ENCODE measurements around the gene MKRN3.
"Not testable (repeated sequence)": the region's sequence is repeated elsewhere in the genome, so short reads cannot be mapped to it uniquely, and the experiment has no call there.

Gene MKRN3

DNA sequence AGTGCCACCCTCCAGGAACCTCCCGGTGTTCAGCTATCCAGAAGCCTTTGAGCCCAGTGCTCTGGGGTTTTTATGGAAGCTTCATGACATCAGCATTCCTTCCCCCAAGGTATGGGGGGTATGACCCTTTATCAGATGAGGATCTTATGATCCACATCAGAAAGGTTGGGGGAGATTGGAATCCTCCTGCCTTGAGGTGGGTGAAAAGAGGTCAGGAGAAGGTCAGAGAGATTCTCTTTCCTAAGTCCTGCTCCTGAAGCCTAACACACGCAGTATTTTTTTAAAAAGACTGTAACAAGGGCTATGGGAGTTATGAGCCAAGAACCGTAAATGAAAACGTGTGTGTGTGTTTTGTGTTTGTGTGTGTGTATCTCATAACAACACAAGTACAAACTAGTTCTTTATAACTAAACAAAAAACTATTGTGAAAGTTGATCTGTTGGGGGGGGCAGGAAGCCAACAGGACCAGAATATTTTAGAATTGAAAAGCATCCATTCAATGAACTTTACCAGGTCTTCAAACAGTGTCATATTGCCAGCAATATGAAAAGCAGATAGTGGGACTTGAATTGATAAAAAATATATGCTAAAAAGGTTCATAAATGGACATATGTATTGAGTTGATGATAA, 13.2 kb downstream of the MKRN3 start:
- FAIRE-seq (no peak), DNase-seq (ENCODE audit: insufficient read length, low spot score) (no peak)
- TF ChIP-seq, protein P1, sequence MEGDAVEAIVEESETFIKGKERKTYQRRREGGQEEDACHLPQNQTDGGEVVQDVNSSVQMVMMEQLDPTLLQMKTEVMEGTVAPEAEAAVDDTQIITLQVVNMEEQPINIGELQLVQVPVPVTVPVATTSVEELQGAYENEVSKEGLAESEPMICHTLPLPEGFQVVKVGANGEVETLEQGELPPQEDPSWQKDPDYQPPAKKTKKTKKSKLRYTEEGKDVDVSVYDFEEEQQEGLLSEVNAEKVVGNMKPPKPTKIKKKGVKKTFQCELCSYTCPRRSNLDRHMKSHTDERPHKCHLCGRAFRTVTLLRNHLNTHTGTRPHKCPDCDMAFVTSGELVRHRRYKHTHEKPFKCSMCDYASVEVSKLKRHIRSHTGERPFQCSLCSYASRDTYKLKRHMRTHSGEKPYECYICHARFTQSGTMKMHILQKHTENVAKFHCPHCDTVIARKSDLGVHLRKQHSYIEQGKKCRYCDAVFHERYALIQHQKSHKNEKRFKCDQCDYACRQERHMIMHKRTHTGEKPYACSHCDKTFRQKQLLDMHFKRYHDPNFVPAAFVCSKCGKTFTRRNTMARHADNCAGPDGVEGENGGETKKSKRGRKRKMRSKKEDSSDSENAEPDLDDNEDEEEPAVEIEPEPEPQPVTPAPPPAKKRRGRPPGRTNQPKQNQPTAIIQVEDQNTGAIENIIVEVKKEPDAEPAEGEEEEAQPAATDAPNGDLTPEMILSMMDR (IDR thresholded peaks at IDR 0.05; ENCODE audit: insufficient read depth, missing control alignments), result no peak

DNA sequence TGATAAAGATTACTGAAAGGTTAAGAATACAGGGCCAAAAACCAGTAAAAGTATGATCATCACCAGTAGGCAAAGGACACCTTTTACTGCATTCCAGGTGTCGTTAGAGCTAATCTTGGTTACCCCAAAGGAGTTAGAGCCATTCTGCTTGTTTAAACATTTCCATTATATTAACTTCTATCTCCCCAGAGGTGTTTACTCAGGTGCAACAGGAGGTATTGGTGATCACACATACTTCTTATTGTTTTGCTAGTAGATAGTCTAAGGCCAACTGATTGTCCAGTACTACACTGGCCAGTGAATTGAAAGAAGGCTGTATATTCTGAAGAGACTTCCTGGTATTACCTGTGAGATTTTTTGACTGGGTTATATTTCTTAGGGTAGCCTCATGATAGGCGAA, 22.8 kb downstream of the MKRN3 start:
- FAIRE-seq, result no peak
- DNase-seq (ENCODE audit: insufficient read length, low spot score), result no peak
- TF ChIP-seq, protein P1 (IDR thresholded peaks at IDR 0.05; ENCODE audit: insufficient read depth, missing control alignments), result no peak

DNA sequence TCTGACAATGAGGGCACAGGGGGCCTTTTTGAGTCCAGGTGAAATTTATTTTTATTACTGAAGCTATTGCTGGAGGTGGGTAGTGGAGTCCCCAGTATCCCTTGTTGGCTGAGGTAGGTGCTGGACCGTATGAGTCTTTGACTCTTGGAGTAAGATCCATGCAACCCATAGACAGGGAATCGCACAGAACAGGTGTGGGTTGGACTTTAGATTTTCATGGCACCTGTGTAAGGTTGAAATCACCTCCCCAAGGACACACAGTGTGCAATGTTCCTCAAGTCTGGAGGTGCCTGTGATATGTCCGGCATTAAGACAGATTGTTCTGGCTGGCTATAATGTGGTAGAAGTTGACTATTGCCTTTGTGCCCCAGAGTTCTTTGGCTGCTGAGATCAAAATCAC, 23.5 kb downstream of the MKRN3 start:
- FAIRE-seq (no peak), DNase-seq (ENCODE audit: insufficient read length, low spot score) (no peak)
- TF ChIP-seq, protein P1 (IDR thresholded peaks at IDR 0.05; ENCODE audit: insufficient read depth, missing control alignments), result no peak

DNA sequence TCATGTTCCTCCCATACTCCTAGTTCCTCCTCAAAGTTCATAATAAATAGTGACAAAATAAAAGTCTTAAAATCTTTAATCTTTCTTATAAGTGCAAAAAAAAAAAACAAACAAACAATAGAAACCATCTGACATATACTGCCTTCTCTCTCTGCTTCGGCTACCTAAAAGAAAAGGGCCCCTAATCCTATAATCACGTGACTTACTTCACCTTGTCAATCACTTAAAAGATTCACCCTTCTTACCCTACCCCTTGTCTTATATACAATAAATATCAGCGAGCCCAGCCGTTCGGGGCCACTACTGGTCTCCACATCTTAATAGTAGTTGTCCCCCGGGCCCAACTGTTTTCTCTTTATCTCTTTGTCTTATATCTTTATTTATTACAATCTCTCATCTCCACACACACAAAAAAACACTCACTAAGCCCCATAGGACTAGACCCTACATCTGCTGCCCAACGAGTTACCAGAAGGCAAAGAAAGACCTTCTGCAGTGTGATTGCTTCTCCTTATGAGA, 28.8 kb downstream of the MKRN3 start:
- FAIRE-seq, result no peak
- TF ChIP-seq, protein P1 (IDR thresholded peaks at IDR 0.05; ENCODE audit: insufficient read depth, missing control alignments), result no peak
- no peak for DNase-seq (ENCODE audit: insufficient read length, low spot score)

DNA sequence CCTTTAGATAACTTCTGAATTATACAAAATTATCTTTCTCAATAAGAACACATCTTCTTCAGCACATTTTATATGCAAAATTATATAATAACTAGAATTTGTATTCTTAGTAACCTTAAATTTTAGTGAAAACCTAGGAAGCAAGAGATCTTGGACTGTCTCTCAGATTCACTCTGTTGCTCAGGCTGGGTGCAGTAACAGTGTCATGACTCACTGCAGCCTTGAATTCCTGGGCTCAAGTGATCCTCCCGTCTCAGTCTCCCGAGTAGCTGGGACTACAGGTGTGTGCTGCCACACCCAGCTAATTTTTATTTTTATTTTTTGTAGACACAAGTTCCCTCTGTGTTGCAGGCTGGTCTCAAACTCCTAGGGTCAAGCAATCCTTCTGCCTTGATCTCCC, 29.9 kb downstream of the MKRN3 start:
- DNase-seq (ENCODE audit: insufficient read length, low spot score), result no peak
- TF ChIP-seq, protein P1 (IDR thresholded peaks at IDR 0.05; ENCODE audit: insufficient read depth, missing control alignments), result no peak
- no peak for FAIRE-seq

DNA sequence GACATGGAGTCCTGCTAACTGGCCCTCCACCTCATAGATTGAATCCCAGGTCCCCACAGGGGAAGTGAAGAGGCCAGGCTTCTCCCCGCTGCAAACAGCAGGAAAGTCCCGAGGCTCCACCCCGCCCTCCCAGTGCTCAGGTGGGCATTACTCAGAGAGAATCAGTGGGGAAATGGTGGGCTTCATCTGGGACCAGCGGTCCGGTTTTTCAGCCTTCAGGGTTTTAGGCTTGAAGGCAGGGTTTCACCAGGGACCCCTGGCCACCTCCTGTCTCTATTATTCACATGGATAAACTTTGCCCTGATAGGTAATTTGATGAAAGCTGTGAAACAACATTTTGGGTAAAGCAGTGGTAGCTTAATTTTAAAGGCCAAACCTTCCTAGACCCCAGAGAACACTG, 31.3 kb downstream of the MKRN3 start:
- no peak for DNase-seq (ENCODE audit: insufficient read length, low spot score)
- FAIRE-seq, result no peak

DNA sequence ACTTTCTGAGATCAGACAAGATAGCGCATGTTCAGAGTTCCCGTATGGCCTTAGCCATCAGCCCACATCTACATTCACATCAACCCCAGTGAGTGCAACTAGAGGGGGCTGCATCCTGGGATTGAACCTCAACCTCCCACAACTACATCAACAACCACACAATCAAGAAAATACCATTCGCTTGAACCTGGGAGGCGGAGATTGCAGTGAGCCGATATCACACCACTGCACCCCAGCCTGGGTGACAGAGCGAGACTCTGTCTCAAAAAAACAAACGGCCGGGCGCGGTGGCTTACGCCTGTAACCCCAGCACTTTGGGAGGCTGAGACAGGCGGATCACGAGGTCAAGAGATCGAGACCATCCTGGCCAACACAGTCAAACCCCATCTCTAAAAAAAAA, 31.8 kb downstream of the MKRN3 start:
- not testable (repeated sequence) for DNase-seq (ENCODE audit: insufficient read length, low spot score); FAIRE-seq

More for the DNA sequence above, 31.3 kb downstream of the MKRN3 start:
- TF ChIP-seq, protein P1 (IDR thresholded peaks at IDR 0.05; ENCODE audit: insufficient read depth, missing control alignments), result no peak

All from D721Med (cell line).